ENCODE measurements around the gene ZIM2.

The ZIM2 gene

GRCh38 chr19:56873493-56873892 is 33.0 kb upstream of the ZIM2 start:
- no peak overlapping the region for H2AK5ac ChIP-seq (ENCODE audit: low read depth, low read length)
- H3K4me3 ChIP-seq (ENCODE audit: low read length in 2 of 2): no peak overlapping the region
- H3K27me3 ChIP-seq (ENCODE audit: control insufficient read depth in 3 of 3, insufficient read depth in 3 of 3, low read depth in 1 of 3, low read length in 3 of 3): no peaks in the 10 kb centered on the region
- H2BK120ac ChIP-seq (ENCODE audit: low read depth, low read length): no peak overlapping the region
- H2BK5ac ChIP-seq (ENCODE audit: low read length): no peak overlapping the region
- no peak overlapping the region for H3K27ac ChIP-seq (replicated peaks; ENCODE audit: low read length)
- no peak overlapping the region for H3K4ac ChIP-seq (ENCODE audit: low read length)
- H3K9ac ChIP-seq (ENCODE audit: low read depth, low read length, poor library complexity): peak overlapping the region; percentile 18
- peak overlapping the region; percentile 78 for H4K8ac ChIP-seq (ENCODE audit: low read depth, low read length)
- no peak overlapping the region for H3K14ac ChIP-seq (ENCODE audit: low read length)
- no peaks in the 10 kb centered on the region for H3K36me3 ChIP-seq (replicated peaks in 1 of 2; ENCODE audit: control insufficient read depth in 2 of 2, insufficient read depth in 2 of 2, low read length in 2 of 2)
- H3K79me1 ChIP-seq (ENCODE audit: low read depth, low read length): no peaks in the 10 kb centered on the region
- no peak overlapping the region for H3K4me2 ChIP-seq (ENCODE audit: insufficient read depth, low read length, poor library complexity, severe bottlenecking)
- no peak overlapping the region for H2AFZ ChIP-seq (ENCODE audit: low read length)
- peaks cover 10 to 32% of the 10 kb centered on the region in 2 donors for H3K9me3 ChIP-seq (replicated peaks in 1 of 2; ENCODE audit: control insufficient read depth in 2 of 2, insufficient read depth in 1 of 2, low read depth in 1 of 2, low read length in 2 of 2)
- no CpG with 5 or more reads among the region's 5 CpGs for WGBS, 2 donors (ENCODE audit: extremely low coverage in 2 of 2, insufficient read length in 2 of 2, insufficient replicate concordance in 1 of 2)
- H3K4me1 ChIP-seq (ENCODE audit: control insufficient read depth in 2 of 2, insufficient read depth in 1 of 2, low read depth in 1 of 2, low read length in 2 of 2): no peaks in the 10 kb centered on the region
- no peak overlapping the region for H2BK15ac ChIP-seq (ENCODE audit: low read length)
- no peak overlapping the region for H3K23ac ChIP-seq (ENCODE audit: low read depth, low read length, poor library complexity)
- H4K91ac ChIP-seq (ENCODE audit: low read depth, low read length, poor library complexity): no peak overlapping the region
- H3K18ac ChIP-seq (ENCODE audit: low read length): no peak overlapping the region
- no peak overlapping the region for H2BK12ac ChIP-seq (ENCODE audit: low read length)
- DNase-seq (ENCODE audit: low spot score): no peak

DNA sequence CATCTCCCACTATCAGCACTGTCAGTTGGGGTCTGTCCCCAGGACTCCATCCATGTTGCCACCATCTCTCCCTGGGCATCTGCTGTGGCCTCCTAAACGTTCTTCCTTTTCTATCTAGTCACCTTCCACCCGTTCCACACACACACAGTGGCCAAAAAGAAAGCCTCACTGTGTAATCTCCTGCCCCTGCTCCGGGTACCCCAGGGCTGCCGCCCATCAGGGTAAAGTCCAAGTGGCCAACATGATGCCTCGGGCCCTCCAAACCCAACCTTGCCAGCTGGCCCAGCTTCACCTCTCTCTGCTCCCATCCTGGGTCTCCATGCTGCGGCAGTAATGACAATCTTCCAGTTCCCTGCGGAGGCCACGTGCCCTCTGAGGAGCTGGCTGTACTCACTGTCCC is 29.4 kb upstream of the ZIM2 start:
- Histone ChIP-seq H3K4me1 (ENCODE audit: control insufficient read depth in 2 of 2, insufficient read depth in 1 of 2, low read depth in 1 of 2, low read length in 2 of 2) (peaks cover 0 to 3% of the 10 kb centered on the region in 2 donors), H2BK5ac (ENCODE audit: low read length) (no peak overlapping the region), H4K8ac (ENCODE audit: low read depth, low read length) (no peak overlapping the region), H3K79me1 (ENCODE audit: low read depth, low read length) (no peaks in the 10 kb centered on the region), H2BK120ac (ENCODE audit: low read depth, low read length) (no peak overlapping the region), H3K18ac (ENCODE audit: low read length) (no peak overlapping the region), H3K9ac (ENCODE audit: low read depth, low read length, poor library complexity) (no peak overlapping the region), H3K23ac (ENCODE audit: low read depth, low read length, poor library complexity) (no peak overlapping the region), H3K27me3 (ENCODE audit: control insufficient read depth in 3 of 3, insufficient read depth in 3 of 3, low read depth in 1 of 3, low read length in 3 of 3) (no peaks in the 10 kb centered on the region), H3K36me3 (replicated peaks in 1 of 2; ENCODE audit: control insufficient read depth in 2 of 2, insufficient read depth in 2 of 2, low read length in 2 of 2) (peaks cover 0 to 1% of the 10 kb centered on the region in 2 donors), H3K14ac (ENCODE audit: low read length) (no peak overlapping the region), H3K4ac (ENCODE audit: low read length) (no peak overlapping the region), H3K4me2 (ENCODE audit: insufficient read depth, low read length, poor library complexity, severe bottlenecking) (no peak overlapping the region), H3K4me3 (ENCODE audit: low read length in 2 of 2) (no peak overlapping the region), H3K27ac (replicated peaks; ENCODE audit: low read length) (no peak overlapping the region), H2BK12ac (ENCODE audit: low read length) (no peak overlapping the region), H2AFZ (ENCODE audit: low read length) (no peak overlapping the region), H4K91ac (ENCODE audit: low read depth, low read length, poor library complexity) (no peak overlapping the region), H2BK15ac (ENCODE audit: low read length) (no peak overlapping the region), H2AK5ac (ENCODE audit: low read depth, low read length) (no peak overlapping the region), H3K9me3 (replicated peaks in 1 of 2; ENCODE audit: control insufficient read depth in 2 of 2, insufficient read depth in 1 of 2, low read depth in 1 of 2, low read length in 2 of 2) (peaks cover 3 to 25% of the 10 kb centered on the region in 2 donors)
- no peak for DNase-seq (ENCODE audit: low spot score)
- WGBS, 2 donors (ENCODE audit: extremely low coverage in 2 of 2, insufficient read length in 2 of 2, insufficient replicate concordance in 1 of 2): no CpG with 5 or more reads among the region's 8 CpGs

DNA sequence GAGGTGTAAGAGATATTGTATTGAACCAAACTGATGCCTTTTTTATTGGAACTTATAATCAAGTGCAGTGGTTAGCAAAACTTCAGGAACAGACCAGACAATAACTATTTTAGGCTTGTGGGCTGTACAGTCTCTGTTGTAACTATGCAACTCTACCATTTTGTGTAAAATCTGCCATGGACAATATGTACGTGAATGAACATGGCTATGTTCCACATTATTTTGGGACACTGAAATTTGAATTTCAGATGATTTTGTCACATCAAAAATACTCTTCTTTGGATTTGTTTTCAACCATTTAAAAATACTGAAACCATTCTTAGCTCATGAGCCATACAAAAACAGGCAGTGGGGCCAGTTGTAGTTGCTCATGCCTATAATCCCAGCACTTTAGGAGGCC is 27.9 kb upstream of the ZIM2 start:
- Histone ChIP-seq H3K4ac (ENCODE audit: low read length) (no peak overlapping the region), H2AK5ac (ENCODE audit: low read depth, low read length) (no peak overlapping the region), H4K8ac (ENCODE audit: low read depth, low read length) (no peak overlapping the region), H3K4me3 (ENCODE audit: low read length in 2 of 2) (no peak overlapping the region), H3K23ac (ENCODE audit: low read depth, low read length, poor library complexity) (no peak overlapping the region), H3K4me2 (ENCODE audit: insufficient read depth, low read length, poor library complexity, severe bottlenecking) (no peak overlapping the region), H3K27ac (replicated peaks; ENCODE audit: low read length) (no peak overlapping the region), H3K36me3 (replicated peaks in 1 of 2; ENCODE audit: control insufficient read depth in 2 of 2, insufficient read depth in 2 of 2, low read length in 2 of 2) (peaks cover 0 to 3% of the 10 kb centered on the region in 2 donors), H2BK12ac (ENCODE audit: low read length) (no peak overlapping the region), H2BK5ac (ENCODE audit: low read length) (no peak overlapping the region), H3K14ac (ENCODE audit: low read length) (no peak overlapping the region), H2BK120ac (ENCODE audit: low read depth, low read length) (no peak overlapping the region), H2AFZ (ENCODE audit: low read length) (no peak overlapping the region), H3K9me3 (replicated peaks in 1 of 2; ENCODE audit: control insufficient read depth in 2 of 2, insufficient read depth in 1 of 2, low read depth in 1 of 2, low read length in 2 of 2) (peaks cover 6 to 23% of the 10 kb centered on the region in 2 donors), H3K4me1 (ENCODE audit: control insufficient read depth in 2 of 2, insufficient read depth in 1 of 2, low read depth in 1 of 2, low read length in 2 of 2) (peaks cover 0 to 3% of the 10 kb centered on the region in 2 donors), H3K79me1 (ENCODE audit: low read depth, low read length) (no peaks in the 10 kb centered on the region), H4K91ac (ENCODE audit: low read depth, low read length, poor library complexity) (no peak overlapping the region), H2BK15ac (ENCODE audit: low read length) (no peak overlapping the region), H3K9ac (ENCODE audit: low read depth, low read length, poor library complexity) (no peak overlapping the region), H3K27me3 (ENCODE audit: control insufficient read depth in 3 of 3, insufficient read depth in 3 of 3, low read depth in 1 of 3, low read length in 3 of 3) (no peaks in the 10 kb centered on the region), H3K18ac (ENCODE audit: low read length) (no peak overlapping the region)
- no peak for DNase-seq (ENCODE audit: low spot score)
- WGBS, 2 donors (ENCODE audit: extremely low coverage in 2 of 2, insufficient read length in 2 of 2, insufficient replicate concordance in 1 of 2): no CpG with 5 or more reads among the region's 1 CpG

GRCh38 chr19:56866538-56866937 is 26.0 kb upstream of the ZIM2 start:
- H2BK12ac ChIP-seq (ENCODE audit: low read length): no peak overlapping the region
- peaks cover 6 to 17% of the 10 kb centered on the region in 2 donors for H3K9me3 ChIP-seq (replicated peaks in 1 of 2; ENCODE audit: control insufficient read depth in 2 of 2, insufficient read depth in 1 of 2, low read depth in 1 of 2, low read length in 2 of 2)
- no peak overlapping the region for H4K8ac ChIP-seq (ENCODE audit: low read depth, low read length)
- H3K18ac ChIP-seq (ENCODE audit: low read length): no peak overlapping the region
- no peak overlapping the region for H3K4ac ChIP-seq (ENCODE audit: low read length)
- DNase-seq (ENCODE audit: low spot score): peak; percentile 4
- no peak overlapping the region for H2BK5ac ChIP-seq (ENCODE audit: low read length)
- no peak overlapping the region for H2BK120ac ChIP-seq (ENCODE audit: low read depth, low read length)
- no peak overlapping the region for H3K4me3 ChIP-seq (ENCODE audit: low read length in 2 of 2)
- no peaks in the 10 kb centered on the region for H3K79me1 ChIP-seq (ENCODE audit: low read depth, low read length)
- H2BK15ac ChIP-seq (ENCODE audit: low read length): no peak overlapping the region
- peaks cover 0 to 3% of the 10 kb centered on the region in 2 donors for H3K36me3 ChIP-seq (replicated peaks in 1 of 2; ENCODE audit: control insufficient read depth in 2 of 2, insufficient read depth in 2 of 2, low read length in 2 of 2)
- H3K9ac ChIP-seq (ENCODE audit: low read depth, low read length, poor library complexity): no peak overlapping the region
- H3K14ac ChIP-seq (ENCODE audit: low read length): no peak overlapping the region
- H4K91ac ChIP-seq (ENCODE audit: low read depth, low read length, poor library complexity): no peak overlapping the region
- no peak overlapping the region for H3K23ac ChIP-seq (ENCODE audit: low read depth, low read length, poor library complexity)
- no CpG with 5 or more reads among the region's 2 CpGs for WGBS, 2 donors (ENCODE audit: extremely low coverage in 2 of 2, insufficient read length in 2 of 2, insufficient replicate concordance in 1 of 2)
- H2AFZ ChIP-seq (ENCODE audit: low read length): no peak overlapping the region
- H3K4me2 ChIP-seq (ENCODE audit: insufficient read depth, low read length, poor library complexity, severe bottlenecking): no peak overlapping the region
- H3K4me1 ChIP-seq (ENCODE audit: control insufficient read depth in 2 of 2, insufficient read depth in 1 of 2, low read depth in 1 of 2, low read length in 2 of 2): peaks cover 0 to 3% of the 10 kb centered on the region in 2 donors
- H3K27me3 ChIP-seq (ENCODE audit: control insufficient read depth in 3 of 3, insufficient read depth in 3 of 3, low read depth in 1 of 3, low read length in 3 of 3): no peaks in the 10 kb centered on the region
- H2AK5ac ChIP-seq (ENCODE audit: low read depth, low read length): no peak overlapping the region
- H3K27ac ChIP-seq (replicated peaks; ENCODE audit: low read length): no peak overlapping the region
